Stimulated activated CD4-positive, alpha-beta T cell treated with anti-CD3 and anti-CD28 coated beads, Interleukin-4, amount 100 ng/mL, for 1 hour (primary cell): ENCODE data around the gene PTBP2.

Experiments
- DNase-seq: peaks from one replicate; pipeline ENCODE4 v3.0.0-alpha.2; 2020

Gene PTBP2

GRCh38 chr1:96833376-96833775 is 111.8 kb downstream of the PTBP2 start:
- no peak for DNase-seq

- DNase-seq: no peak
Observed at GRCh38 chr1:96834986-96835385, 113.4 kb downstream of the PTBP2 start.

GRCh38 chr1:96837057-96837780 is 115.6 kb downstream of the PTBP2 start:
- no peak for DNase-seq

GRCh38 chr1:96837781-96838216 is 116.2 kb downstream of the PTBP2 start:
- no peak for DNase-seq

GRCh38 chr1:96840396-96840795 is 118.8 kb downstream of the PTBP2 start:
- no peak for DNase-seq

- no peak for DNase-seq
Observed at GRCh38 chr1:96842215-96842614, 120.6 kb downstream of the PTBP2 start.

- no peak for DNase-seq
Observed at GRCh38 chr1:96843196-96843595, 121.6 kb downstream of the PTBP2 start.

- no peak for DNase-seq
Observed at GRCh38 chr1:96843601-96844000, 122.0 kb downstream of the PTBP2 start.

GRCh38 chr1:96845464-96845863 is 123.9 kb downstream of the PTBP2 start:
- peak; percentile 4 for DNase-seq

- DNase-seq: no peak
Observed at GRCh38 chr1:96861836-96862235, 140.3 kb downstream of the PTBP2 start.

- no peak for DNase-seq
Observed at GRCh38 chr1:96863449-96863848, 141.9 kb downstream of the PTBP2 start.
